ENCODE results near the gene NUTF2.
"Not testable (repeated sequence)": the region's sequence is repeated elsewhere in the genome, so short reads cannot be mapped to it uniquely, and the experiment has no call there.

NUTF2 gene

GRCh38 chr16:67862623-67863583 is 16.2 kb downstream of the NUTF2 start:
- DNase-seq (ENCODE audit: low spot score) (no peak), FAIRE-seq (no peak)

- DNase-seq (ENCODE audit: low spot score); FAIRE-seq: not testable (repeated sequence)
These were observed 17.3 kb downstream of the NUTF2 start for GRCh38 chr16:67864044-67864443.

- no peak for FAIRE-seq
- DNase-seq (ENCODE audit: low spot score): no peak
These were observed 17.9 kb downstream of the NUTF2 start for GRCh38 chr16:67864594-67864993.

- DNase-seq (ENCODE audit: low spot score) (peak; percentile 16), FAIRE-seq (no peak)
These were observed 18.6 kb downstream of the NUTF2 start for GRCh38 chr16:67865318-67865717.

- DNase-seq (ENCODE audit: low spot score): no peak
- FAIRE-seq: no peak
These were observed 21.6 kb downstream of the NUTF2 start for GRCh38 chr16:67868290-67868689.

- FAIRE-seq: no peak
- no peak for DNase-seq (ENCODE audit: low spot score)
These were observed 22.9 kb downstream of the NUTF2 start for GRCh38 chr16:67869653-67870052.

- DNase-seq (ENCODE audit: low spot score) (no peak), FAIRE-seq (no peak)
These were observed 24.5 kb downstream of the NUTF2 start for GRCh38 chr16:67871256-67871655.

- DNase-seq (ENCODE audit: low spot score) (no peak), FAIRE-seq (no peak)
These were observed 25.4 kb downstream of the NUTF2 start for GRCh38 chr16:67872131-67872630.

GRCh38 chr16:67872631-67873434 is 26.1 kb downstream of the NUTF2 start, which contains the start of gene EDC4:
Gene EDC4, plus strand, starts transcription at chr16:67873052. Its CDS starts 210 bp downstream, at chr16:67873262.
- FAIRE-seq (no peak), DNase-seq (ENCODE audit: low spot score) (peak; percentile 65)

- DNase-seq (ENCODE audit: low spot score): no peak
- FAIRE-seq: no peak
These were observed 27.0 kb downstream of the NUTF2 start for GRCh38 chr16:67873435-67874370.

- DNase-seq (ENCODE audit: low spot score): no peak
- FAIRE-seq: no peak
These were observed 27.6 kb downstream of the NUTF2 start for GRCh38 chr16:67874372-67874771.

GRCh38 chr16:67877064-67877463 is 30.3 kb downstream of the NUTF2 start:
- no peak for FAIRE-seq
- no peak for DNase-seq (ENCODE audit: low spot score)

GRCh38 chr16:67878232-67878631 is 31.5 kb downstream of the NUTF2 start:
- FAIRE-seq: no peak

GRCh38 chr16:67878846-67879245 is 32.1 kb downstream of the NUTF2 start:
- DNase-seq (ENCODE audit: low spot score) (no peak), FAIRE-seq (no peak)

More at GRCh38 chr16:67878232-67878631, 31.5 kb downstream of the NUTF2 start:
- no peak for DNase-seq (ENCODE audit: low spot score)

- DNase-seq (ENCODE audit: low spot score) (no peak), FAIRE-seq (no peak)
These were observed 32.7 kb downstream of the NUTF2 start for GRCh38 chr16:67879462-67879861.

GRCh38 chr16:67879936-67880335 is 33.2 kb downstream of the NUTF2 start:
- no peak for DNase-seq (ENCODE audit: low spot score)
- FAIRE-seq: no peak

- FAIRE-seq: no peak
These were observed 33.9 kb downstream of the NUTF2 start for GRCh38 chr16:67880584-67880983.

GRCh38 chr16:67881621-67882161 is 35.0 kb downstream of the NUTF2 start:
- no peak for DNase-seq (ENCODE audit: low spot score)
- FAIRE-seq: no peak

More at GRCh38 chr16:67880584-67880983, 33.9 kb downstream of the NUTF2 start:
- DNase-seq (ENCODE audit: low spot score): no peak

GRCh38 chr16:67882374-67883145 is 35.8 kb downstream of the NUTF2 start:
- no peak for DNase-seq (ENCODE audit: low spot score)
- no peak for FAIRE-seq
